Measurements from ENCODE around the gene PDILT.

DNA sequence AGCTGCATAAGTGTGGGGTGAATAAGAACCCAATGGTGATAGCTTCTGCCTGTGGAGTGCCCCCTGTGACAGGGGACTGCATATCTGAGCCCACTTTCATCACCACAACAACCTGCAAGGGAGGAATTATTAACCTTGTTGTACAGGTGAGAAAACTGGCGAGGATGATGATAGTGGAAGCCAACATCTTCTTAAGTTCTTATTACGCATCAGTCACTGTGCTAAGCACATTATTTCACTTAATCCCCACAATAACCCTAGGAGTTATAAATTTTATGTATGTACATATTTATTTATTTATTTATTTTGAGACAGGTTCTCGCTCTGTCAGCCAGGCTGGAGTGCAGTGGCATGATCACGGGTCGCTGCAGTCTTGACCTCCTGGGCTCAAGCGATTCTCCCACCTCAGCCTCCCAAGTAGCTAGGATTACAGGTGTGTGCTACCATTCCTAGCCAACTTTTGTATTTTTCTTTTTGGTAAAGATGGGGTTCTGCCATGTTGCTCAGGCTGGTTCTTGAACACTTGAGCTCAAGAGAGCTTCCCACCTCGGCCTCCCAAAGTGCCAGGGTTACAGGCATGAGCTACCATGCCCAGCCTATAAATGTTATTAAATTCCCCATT, 7.6 kb downstream of the PDILT start:
- TF ChIP-seq, protein P1, sequence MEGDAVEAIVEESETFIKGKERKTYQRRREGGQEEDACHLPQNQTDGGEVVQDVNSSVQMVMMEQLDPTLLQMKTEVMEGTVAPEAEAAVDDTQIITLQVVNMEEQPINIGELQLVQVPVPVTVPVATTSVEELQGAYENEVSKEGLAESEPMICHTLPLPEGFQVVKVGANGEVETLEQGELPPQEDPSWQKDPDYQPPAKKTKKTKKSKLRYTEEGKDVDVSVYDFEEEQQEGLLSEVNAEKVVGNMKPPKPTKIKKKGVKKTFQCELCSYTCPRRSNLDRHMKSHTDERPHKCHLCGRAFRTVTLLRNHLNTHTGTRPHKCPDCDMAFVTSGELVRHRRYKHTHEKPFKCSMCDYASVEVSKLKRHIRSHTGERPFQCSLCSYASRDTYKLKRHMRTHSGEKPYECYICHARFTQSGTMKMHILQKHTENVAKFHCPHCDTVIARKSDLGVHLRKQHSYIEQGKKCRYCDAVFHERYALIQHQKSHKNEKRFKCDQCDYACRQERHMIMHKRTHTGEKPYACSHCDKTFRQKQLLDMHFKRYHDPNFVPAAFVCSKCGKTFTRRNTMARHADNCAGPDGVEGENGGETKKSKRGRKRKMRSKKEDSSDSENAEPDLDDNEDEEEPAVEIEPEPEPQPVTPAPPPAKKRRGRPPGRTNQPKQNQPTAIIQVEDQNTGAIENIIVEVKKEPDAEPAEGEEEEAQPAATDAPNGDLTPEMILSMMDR (IDR thresholded peaks at IDR 0.05; ENCODE audit: insufficient read depth, low read length), result no peak
- no peak for TF ChIP-seq GABPA (IDR thresholded peaks at IDR 0.05; ENCODE audit: low read depth)
- TF ChIP-seq, protein P2, sequence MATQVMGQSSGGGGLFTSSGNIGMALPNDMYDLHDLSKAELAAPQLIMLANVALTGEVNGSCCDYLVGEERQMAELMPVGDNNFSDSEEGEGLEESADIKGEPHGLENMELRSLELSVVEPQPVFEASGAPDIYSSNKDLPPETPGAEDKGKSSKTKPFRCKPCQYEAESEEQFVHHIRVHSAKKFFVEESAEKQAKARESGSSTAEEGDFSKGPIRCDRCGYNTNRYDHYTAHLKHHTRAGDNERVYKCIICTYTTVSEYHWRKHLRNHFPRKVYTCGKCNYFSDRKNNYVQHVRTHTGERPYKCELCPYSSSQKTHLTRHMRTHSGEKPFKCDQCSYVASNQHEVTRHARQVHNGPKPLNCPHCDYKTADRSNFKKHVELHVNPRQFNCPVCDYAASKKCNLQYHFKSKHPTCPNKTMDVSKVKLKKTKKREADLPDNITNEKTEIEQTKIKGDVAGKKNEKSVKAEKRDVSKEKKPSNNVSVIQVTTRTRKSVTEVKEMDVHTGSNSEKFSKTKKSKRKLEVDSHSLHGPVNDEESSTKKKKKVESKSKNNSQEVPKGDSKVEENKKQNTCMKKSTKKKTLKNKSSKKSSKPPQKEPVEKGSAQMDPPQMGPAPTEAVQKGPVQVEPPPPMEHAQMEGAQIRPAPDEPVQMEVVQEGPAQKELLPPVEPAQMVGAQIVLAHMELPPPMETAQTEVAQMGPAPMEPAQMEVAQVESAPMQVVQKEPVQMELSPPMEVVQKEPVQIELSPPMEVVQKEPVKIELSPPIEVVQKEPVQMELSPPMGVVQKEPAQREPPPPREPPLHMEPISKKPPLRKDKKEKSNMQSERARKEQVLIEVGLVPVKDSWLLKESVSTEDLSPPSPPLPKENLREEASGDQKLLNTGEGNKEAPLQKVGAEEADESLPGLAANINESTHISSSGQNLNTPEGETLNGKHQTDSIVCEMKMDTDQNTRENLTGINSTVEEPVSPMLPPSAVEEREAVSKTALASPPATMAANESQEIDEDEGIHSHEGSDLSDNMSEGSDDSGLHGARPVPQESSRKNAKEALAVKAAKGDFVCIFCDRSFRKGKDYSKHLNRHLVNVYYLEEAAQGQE (IDR thresholded peaks at IDR 0.05; ENCODE audit: insufficient replicate concordance, low read depth), result no peak

Measured in HL-60 (cell line).